Measurements from ENCODE around the gene TBC1D8.

- TF ChIP-seq CTCF (IDR thresholded peaks at IDR 0.05; ENCODE audit: low read depth, low read length, missing input control): no peak
- no peak for TF ChIP-seq REST (IDR thresholded peaks at IDR 0.05)
- no peak for TF ChIP-seq GABPA (IDR thresholded peaks at IDR 0.05 in 1 of 2, conservative IDR thresholded peaks at IDR 0.05 in 1 of 2)
- TF ChIP-seq SP1 (IDR thresholded peaks at IDR 0.05): no peak
- TF ChIP-seq RXRA (IDR thresholded peaks at IDR 0.05): no peak
- TF ChIP-seq ATF3 (IDR thresholded peaks at IDR 0.05): no peak
- no peak for TF ChIP-seq TAF1 (conservative IDR thresholded peaks at IDR 0.05)
- no peak for TF ChIP-seq JUND (IDR thresholded peaks at IDR 0.05)
These were observed 67.6 kb downstream of the TBC1D8 start for GRCh38 chr2:101083613-101084012.
